Testis (tissue), 2 donors: ENCODE data around the gene POU6F2.

Experiments used
- POLR2A ChIP-seq: fragments of 450-650 bp; IDR thresholded peaks from one replicate; pipeline ENCODE4 v1.6.1; 2017; ENCODE audit warnings: antibody characterized with exemption, mild to moderate bottlenecking, moderate library complexity
- TF ChIP-seq, protein P1 (sequence below), 3 experiments: fragments of 450-650 bp in 2 of 3; fragments of 200-600 bp in 1 of 3; sonication (generic) in 1 of 3; IDR thresholded peaks; one replicate each; pipeline ENCODE4 v1.5.1; 2016 to 2019; ENCODE audit warnings: antibody characterized with exemption in 3 of 3, mild to moderate bottlenecking in 2 of 3, moderate library complexity in 1 of 3

DNA sequence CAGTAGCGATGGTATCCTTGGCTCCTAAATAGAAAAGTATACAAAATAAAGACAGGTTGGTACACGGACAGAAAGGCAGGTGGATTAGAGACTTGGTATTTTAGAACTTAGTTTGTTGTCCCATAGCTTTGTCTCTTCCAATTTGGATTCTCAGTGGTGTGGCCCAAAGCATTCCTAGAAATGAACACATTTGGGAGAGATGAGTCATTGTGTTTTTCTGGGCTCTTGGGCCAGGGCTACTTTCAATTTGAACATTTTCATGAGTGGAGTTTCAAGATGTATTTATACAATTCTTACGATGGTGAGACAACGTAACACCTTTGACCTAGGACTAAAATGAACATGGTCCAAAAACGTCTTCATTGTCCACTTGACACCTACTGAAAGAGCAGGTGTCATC, 363.4 kb downstream of the POU6F2 start:
- TF ChIP-seq, protein P1, sequence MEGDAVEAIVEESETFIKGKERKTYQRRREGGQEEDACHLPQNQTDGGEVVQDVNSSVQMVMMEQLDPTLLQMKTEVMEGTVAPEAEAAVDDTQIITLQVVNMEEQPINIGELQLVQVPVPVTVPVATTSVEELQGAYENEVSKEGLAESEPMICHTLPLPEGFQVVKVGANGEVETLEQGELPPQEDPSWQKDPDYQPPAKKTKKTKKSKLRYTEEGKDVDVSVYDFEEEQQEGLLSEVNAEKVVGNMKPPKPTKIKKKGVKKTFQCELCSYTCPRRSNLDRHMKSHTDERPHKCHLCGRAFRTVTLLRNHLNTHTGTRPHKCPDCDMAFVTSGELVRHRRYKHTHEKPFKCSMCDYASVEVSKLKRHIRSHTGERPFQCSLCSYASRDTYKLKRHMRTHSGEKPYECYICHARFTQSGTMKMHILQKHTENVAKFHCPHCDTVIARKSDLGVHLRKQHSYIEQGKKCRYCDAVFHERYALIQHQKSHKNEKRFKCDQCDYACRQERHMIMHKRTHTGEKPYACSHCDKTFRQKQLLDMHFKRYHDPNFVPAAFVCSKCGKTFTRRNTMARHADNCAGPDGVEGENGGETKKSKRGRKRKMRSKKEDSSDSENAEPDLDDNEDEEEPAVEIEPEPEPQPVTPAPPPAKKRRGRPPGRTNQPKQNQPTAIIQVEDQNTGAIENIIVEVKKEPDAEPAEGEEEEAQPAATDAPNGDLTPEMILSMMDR (IDR thresholded peaks at IDR 0.05) = no peak
- TF ChIP-seq POLR2A = no peak
